Measurements from ENCODE around the gene HES5. TPM values are rescaled to one million over a fixed set of nuclear protein-coding genes. Genes with fewer than 3 reads are reported as not detected.

Gene HES5
- total RNA-seq, 2 experiments from 2014 or later = not detected

- DNase-seq (ENCODE audit: low spot score) = peak; percentile 70
Observed at GRCh38 chr1:2556277-2556677, 26.2 kb upstream of the HES5 start, which contains the start of gene TNFRSF14. Gene TNFRSF14 (plus strand): TSS chr1:2556371. CDS start chr1:2556665, 294 bp downstream.

GRCh38 chr1:2555634-2556276, 25.7 kb upstream of the HES5 start:
- CTCF ChIA-PET (ENCODE audit: unreplicated experiment) = no interaction called here
- Histone ChIP-seq H3K36me3 (ENCODE audit: insufficient read depth, low read length) (no peaks in the 10 kb centered on the region), H4K20me1 (ENCODE audit: insufficient read depth, low read length) (no peaks in the 10 kb centered on the region), H3K9me2 (ENCODE audit: insufficient read depth, low read length) (no peaks in the 10 kb centered on the region), H2AFZ (ENCODE audit: low read length) (peak overlapping the region; percentile 77; the same call in 1 of the 2 replicates), H3K4me1 (ENCODE audit: insufficient read depth, low read length, poor library complexity, severe bottlenecking) (peaks cover 20% of the 10 kb centered on the region), H3K4me2 (ENCODE audit: low read length) (peak overlapping the region; percentile 73), H3K79me2 (ENCODE audit: insufficient read depth, low read depth, low read length) (no peaks in the 10 kb centered on the region), H3K9me3 (ENCODE audit: low read length) (no peaks in the 10 kb centered on the region), H3K4me3 (ENCODE audit: low read depth, low read length, poor library complexity, severe bottlenecking) (peak overlapping the region; percentile 65), H3K27ac (ENCODE audit: low read depth, low read length, poor library complexity, severe bottlenecking) (peak overlapping the region; percentile 41)
- DNase-seq (ENCODE audit: low spot score) = peak; percentile 45
- POLR2A ChIA-PET = interaction anchor here (1.3 to 1.6 kb wide), 2 partner anchors 28 to 29 kb away, joined by 4 read pairs; no protein-coding TSS in a partner anchor
- intact Hi-C loops (cut with micrococcal nuclease; ENCODE audit: unreplicated experiment) = loop anchor here (1.0 kb wide), 1 partner anchor 30 kb away; no protein-coding TSS in a partner anchor
- BruUV-seq (replicated peaks) = no TSS peak
- no peak for TF ChIP-seq EZH2phosphoT487 (IDR thresholded peaks at IDR 0.05; ENCODE audit: borderline replicate concordance, low read depth, low read length)
- TF ChIP-seq CTCF (conservative IDR thresholded peaks at IDR 0.05; ENCODE audit: low read length) = no peak

More at GRCh38 chr1:2556277-2556677, 26.2 kb upstream of the HES5 start, which contains the start of gene TNFRSF14:
- peaks cover 20% of the 10 kb centered on the region for H3K4me1 ChIP-seq (ENCODE audit: insufficient read depth, low read length, poor library complexity, severe bottlenecking)
- no peaks in the 10 kb centered on the region for H3K36me3 ChIP-seq (ENCODE audit: insufficient read depth, low read length)
- H3K4me2 ChIP-seq (ENCODE audit: low read length) = peak within 1 kb of the TSS; percentile 73
- no peaks in the 10 kb centered on the region for H3K9me3 ChIP-seq (ENCODE audit: low read length)
- no peaks in the 10 kb centered on the region for H3K79me2 ChIP-seq (ENCODE audit: insufficient read depth, low read depth, low read length)
- H2AFZ ChIP-seq (ENCODE audit: low read length) = peak within 1 kb of the TSS; percentile 77; the same call in 1 of the 2 replicates
- CTCF ChIA-PET (ENCODE audit: unreplicated experiment) = no interaction called here
- H3K27ac ChIP-seq (ENCODE audit: low read depth, low read length, poor library complexity, severe bottlenecking) = peak within 1 kb of the TSS; percentile 41
- no TSS peak for BruUV-seq (replicated peaks)
- POLR2A ChIA-PET = interaction anchor here (1.3 to 1.6 kb wide), 2 partner anchors 27 to 29 kb away, joined by 4 read pairs; no protein-coding TSS in a partner anchor
- TF ChIP-seq EZH2phosphoT487 (IDR thresholded peaks at IDR 0.05; ENCODE audit: borderline replicate concordance, low read depth, low read length) = no peak
- TF ChIP-seq CTCF (conservative IDR thresholded peaks at IDR 0.05; ENCODE audit: low read length) = no peak
- peak within 1 kb of the TSS; percentile 65 for H3K4me3 ChIP-seq (ENCODE audit: low read depth, low read length, poor library complexity, severe bottlenecking)
- no peaks in the 10 kb centered on the region for H3K9me2 ChIP-seq (ENCODE audit: insufficient read depth, low read length)
- H4K20me1 ChIP-seq (ENCODE audit: insufficient read depth, low read length) = no peaks in the 10 kb centered on the region
- intact Hi-C loops (cut with micrococcal nuclease; ENCODE audit: unreplicated experiment) = loop anchor here (1.0 kb wide), 1 partner anchor 29 kb away; no protein-coding TSS in a partner anchor
